GM12891 (cell line): Measurements from ENCODE around the gene LIPC.

ENCODE experiments used
- DNase-seq: peaks from one replicate; pipeline ENCODE4 v3.0.0; 2011; ENCODE audit warnings: low spot score; ENCODE audit not compliant: insufficient read length
- FAIRE-seq: peaks from 2 replicates; lab custom pipeline; 2011; peaks lifted over from hg19 to GRCh38; lab: Jason Lieb, UNC
- PAX5 ChIP-seq: IDR thresholded peaks from 2 replicates; pipeline ENCODE4 v1.6.1; 2011; ENCODE audit warnings: low read length, moderate library complexity, mild to moderate bottlenecking; ENCODE audit not compliant: insufficient read depth, severe bottlenecking
- POLR2A ChIP-seq: IDR thresholded peaks from 2 replicates; pipeline ENCODE4 v1.6.1; 2011; ENCODE audit warnings: low read depth, low read length, control low read depth
- POLR2AphosphoS5 ChIP-seq: IDR thresholded peaks from 2 replicates; pipeline ENCODE4 v1.6.1; 2011; ENCODE audit warnings: low read depth, low read length, control low read depth
- POU2F2 ChIP-seq: IDR thresholded peaks from 2 replicates; pipeline ENCODE4 v1.6.1; 2011; ENCODE audit warnings: low read depth, mild to moderate bottlenecking, control low read depth, low read length, moderate library complexity
- SPI1 ChIP-seq: IDR thresholded peaks from 2 replicates; pipeline ENCODE4 v1.6.1; 2011; ENCODE audit warnings: low read depth, low read length, control low read depth
- TAF1 ChIP-seq: IDR thresholded peaks from 2 replicates; pipeline ENCODE4 v1.6.1; 2011; ENCODE audit warnings: low read depth, low read length, control low read depth

The LIPC gene

DNA sequence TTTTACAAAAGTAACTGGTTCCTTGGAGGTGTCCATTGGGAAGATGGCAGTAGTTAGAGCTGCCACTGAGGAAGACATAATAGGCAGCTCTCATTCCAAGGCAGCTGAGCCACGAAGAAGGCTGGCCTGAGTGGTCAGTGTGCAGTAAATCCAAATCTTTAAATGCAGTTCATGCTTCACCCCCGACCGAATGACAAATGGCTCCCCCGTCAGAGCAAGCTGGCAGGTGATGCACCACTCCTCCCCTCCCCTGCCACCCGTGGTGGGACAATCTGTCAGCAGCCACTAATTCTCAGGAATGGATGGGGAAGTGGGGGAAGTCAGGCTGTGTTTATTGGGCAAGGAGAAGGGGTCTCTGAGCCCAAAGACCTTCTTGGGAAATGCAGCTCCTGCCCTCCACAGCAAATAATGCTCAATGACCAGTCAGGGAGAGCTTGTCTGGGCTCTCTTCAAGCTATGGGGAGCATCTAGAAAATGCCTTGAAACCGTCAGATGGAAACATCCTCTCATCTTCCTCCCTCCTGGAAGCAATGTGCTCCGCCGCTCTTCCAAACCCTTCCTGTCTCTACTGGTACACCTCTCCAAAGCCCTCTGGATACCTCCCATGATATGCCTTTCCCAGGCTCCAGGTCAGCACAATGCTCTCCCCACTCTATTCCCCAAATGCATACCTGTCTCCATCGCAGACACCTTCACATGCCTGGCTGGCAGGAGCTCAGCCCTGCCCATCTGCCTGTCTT lies 65.4 kb downstream of the LIPC start:
- DNase-seq, result no peak
- no peak for FAIRE-seq
- TF ChIP-seq POLR2AphosphoS5 (no peak), TAF1 (no peak), SPI1 (no peak), POLR2A (no peak), POU2F2 (no peak), PAX5 (no peak)

DNA sequence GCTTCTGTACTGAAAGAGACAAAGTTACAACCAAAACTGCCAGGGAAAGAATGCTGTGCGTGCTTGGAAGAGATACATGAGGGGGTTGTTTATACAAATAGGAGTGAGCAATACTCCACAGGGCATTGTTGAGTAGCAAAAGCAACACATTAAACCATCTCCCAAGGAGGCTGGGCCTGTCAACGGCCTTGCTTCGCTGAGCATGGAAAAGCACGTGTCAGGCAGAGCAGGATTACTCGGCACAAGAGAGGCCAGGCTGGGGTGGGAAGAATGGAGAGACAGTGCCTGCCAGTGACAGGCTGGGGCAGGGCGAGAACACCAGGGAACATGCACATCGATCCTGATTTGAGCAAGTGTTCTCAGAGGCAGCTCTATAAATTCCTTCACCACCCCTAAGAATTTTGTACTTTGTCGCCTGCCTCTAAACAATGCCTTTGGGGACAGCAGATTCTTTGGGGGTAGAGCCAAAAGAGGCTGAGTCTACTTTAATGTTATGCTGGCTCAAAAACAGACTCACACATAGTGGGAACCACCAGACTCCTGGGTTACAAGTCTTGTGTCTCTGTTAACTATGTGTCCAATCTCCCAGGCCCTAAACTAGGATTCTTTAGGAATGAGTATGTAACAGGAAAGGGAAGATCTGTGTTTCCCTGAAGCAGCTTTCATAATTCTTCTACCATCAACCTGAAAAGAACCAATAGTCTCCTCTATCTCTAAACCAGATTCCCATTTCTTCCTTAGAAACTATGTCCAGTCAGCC lies 67.2 kb downstream of the LIPC start:
- TF ChIP-seq POU2F2 (no peak), POLR2AphosphoS5 (no peak), TAF1 (no peak), SPI1 (no peak), PAX5 (no peak)
- DNase-seq (no peak), FAIRE-seq (no peak)

DNA sequence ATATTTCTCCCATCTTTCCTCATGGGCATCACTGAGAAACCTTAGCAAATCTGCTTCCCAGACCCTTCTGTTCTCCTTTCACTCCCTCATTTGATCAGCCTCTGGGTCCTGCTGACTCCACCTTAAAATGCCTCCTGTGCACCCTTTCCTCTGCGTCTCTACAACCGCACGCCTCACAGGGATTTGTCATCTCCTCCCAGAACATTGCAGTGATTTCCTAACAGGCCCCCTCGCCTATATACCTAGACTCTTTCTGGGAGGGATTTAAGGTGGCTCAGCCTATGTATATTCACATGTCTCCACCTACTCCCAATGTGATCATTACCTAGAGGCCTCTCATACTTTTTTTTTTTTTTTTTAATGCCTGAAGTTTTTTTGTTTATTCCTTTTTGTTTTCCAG lies 69.2 kb downstream of the LIPC start:
- no peak for DNase-seq
- TF ChIP-seq SPI1 (no peak), POU2F2 (no peak), PAX5 (no peak), TAF1 (no peak), POLR2AphosphoS5 (no peak), POLR2A (no peak)
- FAIRE-seq, result no peak

DNA sequence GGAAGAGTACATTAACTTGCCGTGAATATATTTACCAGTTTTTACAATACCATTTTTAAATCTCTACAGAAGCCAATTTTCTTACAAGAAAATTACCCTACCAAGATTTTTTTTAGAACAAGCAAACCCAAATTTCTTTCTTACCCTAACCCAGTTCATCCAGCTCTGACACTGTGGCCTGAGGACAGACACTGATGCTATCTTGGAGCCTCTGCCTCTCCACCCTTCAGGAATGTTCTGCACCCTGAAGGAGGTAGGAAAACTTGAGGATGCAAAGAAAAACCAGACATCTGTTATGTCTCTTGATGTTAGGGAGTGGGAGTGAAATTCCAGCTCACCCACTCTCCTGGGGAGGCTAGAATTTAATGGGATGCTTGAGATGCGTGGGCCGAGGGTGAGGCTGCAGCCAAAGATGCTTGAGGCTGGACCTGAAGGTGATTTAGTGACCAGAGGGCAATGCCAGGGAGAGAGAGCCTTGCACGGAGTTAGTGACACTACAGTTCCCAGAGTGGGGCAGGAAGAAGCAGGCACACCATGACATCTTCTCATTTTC lies 69.9 kb downstream of the LIPC start:
- no peak for FAIRE-seq
- DNase-seq, result no peak
- TF ChIP-seq SPI1, result no peak
- TF ChIP-seq PAX5, result no peak
- TF ChIP-seq POLR2A, result no peak
- no peak for TF ChIP-seq TAF1
- TF ChIP-seq POLR2AphosphoS5, result no peak
- no peak for TF ChIP-seq POU2F2

DNA sequence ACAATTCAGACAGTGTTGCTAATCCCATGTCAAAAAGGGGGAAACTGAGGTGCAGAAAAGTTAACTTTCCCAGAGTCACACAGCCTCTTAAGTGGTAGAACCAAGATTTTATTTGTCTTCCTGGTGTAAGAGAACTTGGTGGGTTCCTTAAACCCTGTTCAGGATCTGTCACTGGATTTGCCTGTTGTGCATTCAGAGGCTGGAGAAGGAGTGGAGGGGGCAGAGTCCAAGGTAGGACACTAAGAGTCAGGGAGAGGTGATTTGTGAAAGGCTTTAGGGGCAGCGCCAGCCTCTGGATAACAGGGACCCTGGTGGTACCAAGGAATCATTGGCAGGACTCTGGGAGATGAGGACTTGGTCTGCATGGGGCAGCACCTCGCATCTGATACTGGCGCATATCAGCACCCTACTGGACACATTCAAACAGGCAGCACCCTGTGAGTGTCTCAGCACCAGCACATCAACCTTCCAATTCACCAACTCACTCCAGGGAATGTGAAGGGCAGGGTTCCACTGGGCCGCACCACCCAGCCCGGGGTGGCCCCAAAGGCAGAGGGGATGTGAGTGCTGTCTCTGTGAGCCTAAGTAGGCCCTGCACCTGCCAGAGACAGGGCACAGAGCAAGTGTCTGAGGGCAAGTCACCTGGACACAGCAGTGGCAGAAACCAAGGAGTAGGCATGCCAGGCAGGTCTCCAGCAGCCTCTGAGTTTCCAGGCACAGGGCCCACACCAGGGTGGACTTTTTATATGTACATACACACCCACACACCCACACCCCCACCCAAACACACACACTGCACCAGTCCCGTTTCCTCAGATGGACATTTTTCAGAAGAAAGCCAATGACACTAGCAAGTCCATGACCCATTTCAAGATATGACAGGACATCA lies 71.6 kb downstream of the LIPC start:
- no peak for DNase-seq
- no peak for FAIRE-seq

DNA sequence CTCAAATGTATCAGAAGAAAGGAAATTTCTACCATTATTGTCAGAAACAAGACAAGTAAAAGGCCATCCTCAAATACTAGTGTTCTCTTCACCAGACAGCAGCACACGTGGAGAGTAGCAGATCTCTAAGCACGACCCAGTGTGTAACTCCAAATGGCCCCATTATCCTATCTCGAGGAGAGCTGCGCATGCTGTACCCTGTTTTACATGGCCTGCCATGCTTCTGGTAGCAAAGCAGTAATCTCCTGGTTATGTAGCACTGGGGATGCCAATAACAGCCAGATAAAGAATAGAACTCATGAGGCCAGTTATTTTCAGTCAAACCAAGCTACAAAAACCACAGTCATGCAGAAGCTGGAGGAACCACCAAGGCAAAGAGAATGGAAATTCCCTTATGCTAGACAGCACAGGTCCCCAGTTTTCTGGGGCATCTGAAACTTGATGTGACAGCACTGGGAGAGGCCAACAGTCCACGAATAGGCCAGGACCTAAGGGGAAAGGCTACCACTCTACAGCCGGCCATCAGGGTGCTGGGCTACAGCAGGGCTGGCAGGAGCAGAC lies 73.0 kb downstream of the LIPC start:
- no peak for TF ChIP-seq POU2F2
- DNase-seq (no peak), FAIRE-seq (no peak)

More for the DNA sequence above, 71.6 kb downstream of the LIPC start:
- TF ChIP-seq TAF1, result no peak

DNA sequence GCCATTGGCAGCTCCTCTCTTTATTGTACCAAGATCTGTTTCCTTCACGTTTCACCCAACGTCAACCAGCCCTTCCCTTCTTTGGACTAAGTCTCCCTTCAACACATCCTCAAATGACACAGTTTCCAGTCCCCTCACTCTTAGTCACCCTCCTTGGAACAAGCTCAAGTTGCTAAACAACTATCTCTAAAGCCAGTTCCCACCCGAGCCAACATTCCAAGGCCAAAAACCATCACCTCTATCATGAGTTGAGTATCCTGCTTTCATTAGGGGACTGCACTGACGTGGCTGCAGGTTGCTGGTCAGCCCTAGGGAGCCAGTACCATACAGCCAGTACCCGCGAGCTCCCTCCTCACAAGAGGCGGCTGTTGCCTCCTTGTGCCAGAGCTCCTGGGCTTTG lies 73.8 kb downstream of the LIPC start:
- TF ChIP-seq POLR2AphosphoS5 (no peak), POLR2A (no peak), PAX5 (no peak), POU2F2 (no peak), SPI1 (no peak), TAF1 (no peak)
- no peak for DNase-seq
- FAIRE-seq, result no peak

DNA sequence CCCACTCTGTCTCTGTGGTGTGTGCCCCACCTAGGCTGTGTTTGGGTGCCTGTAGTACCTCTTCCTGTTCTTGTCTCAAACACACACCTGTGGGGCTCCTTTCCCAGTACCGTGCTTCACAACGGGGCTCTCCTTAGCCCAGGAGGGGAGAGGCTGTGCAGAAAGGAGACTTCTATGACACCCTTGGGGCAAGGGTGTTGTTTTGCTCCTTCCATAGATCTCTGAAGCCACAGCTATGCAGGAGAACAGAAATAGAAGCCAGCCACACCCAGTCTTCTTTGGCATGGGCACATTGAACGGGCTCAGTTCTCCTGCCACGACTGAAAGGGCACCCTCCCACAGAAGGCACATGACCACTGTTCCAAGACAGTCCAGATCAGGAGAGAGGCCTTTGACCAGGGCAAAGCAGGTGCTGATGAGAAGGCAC lies 74.3 kb downstream of the LIPC start:
- no peak for FAIRE-seq
- TF ChIP-seq POLR2A, result no peak
- no peak for TF ChIP-seq POLR2AphosphoS5
- TF ChIP-seq SPI1, result no peak

DNA sequence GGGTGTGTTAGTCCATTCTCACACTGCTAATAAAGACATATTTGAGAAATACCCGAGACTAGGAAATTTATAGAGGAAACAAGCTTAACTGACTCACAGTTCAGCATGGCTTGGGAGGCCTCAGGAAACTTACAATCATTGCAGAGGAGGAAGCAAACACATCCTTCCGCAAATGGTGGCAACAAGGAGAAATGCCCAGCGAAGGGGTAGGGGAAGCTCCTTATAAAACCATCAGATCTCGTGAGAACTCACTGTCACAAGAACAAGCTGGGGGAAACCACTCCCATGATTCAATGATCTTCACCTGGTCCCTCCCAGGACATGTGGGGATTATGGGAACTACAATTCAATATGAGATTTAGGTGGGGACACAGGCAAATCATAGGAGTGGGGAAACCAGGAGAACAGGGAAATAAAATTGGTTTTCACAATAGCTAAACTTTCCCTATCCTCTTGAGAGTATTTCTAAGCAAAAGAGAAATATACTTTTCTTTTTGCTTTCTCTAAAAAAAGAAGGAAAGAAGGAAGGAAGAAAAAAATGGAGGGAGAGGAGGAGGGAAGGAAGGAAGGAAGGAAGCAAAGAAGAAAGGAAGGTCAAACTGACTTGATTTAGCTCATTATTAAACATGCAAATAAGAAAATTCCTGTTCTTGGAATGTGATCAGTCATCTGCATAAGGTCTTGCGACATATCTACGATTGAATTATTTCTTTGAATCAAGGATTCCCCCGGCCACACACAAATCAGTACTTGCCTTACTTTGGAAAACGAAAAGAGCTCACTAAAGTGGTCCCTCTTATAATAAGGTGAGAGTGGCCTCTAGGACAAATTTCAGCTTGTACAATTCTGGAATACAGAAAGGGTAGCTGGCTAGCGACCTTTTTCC lies 75.2 kb downstream of the LIPC start:
- DNase-seq, result no peak
- no peak for FAIRE-seq
- no peak for TF ChIP-seq SPI1
- no peak for TF ChIP-seq POLR2A
- no peak for TF ChIP-seq TAF1
- no peak for TF ChIP-seq POLR2AphosphoS5
- TF ChIP-seq POU2F2, result no peak
- no peak for TF ChIP-seq PAX5

More for the DNA sequence above, 74.3 kb downstream of the LIPC start:
- DNase-seq, result no peak
